ENCODE measurements around the gene CERS6.

Gene CERS6

DNA sequence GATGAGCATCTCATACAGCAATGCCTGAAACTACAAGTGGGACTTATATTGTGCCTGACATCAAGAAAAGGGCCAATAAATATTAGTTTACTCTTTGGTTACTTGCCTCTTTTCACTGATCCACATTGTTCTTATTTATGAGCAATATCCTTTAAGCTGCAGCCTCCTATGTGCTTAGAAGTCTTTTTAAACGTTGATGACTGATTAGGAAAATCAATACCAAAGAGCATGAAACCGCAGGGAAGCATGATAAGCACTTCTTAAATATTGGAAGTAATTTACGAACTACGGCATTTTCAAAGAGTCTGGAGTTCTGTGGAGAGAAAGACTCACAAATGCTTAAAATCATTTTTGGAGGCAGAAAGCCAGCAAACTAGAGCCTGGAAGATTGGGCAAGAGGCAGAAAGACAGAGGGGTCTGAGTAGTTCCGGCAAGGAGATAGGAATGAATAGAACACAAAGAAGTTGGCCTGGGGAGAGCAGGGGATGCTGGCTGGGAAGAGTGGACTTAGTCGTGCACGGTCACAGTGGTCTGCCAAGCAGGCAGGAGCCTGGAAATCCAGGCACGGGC is 223.8 kb downstream of the CERS6 start:
- DNase-seq, result no peak

GRCh38 chr2:168683996-168684395 is 227.9 kb downstream of the CERS6 start:
- no peak for DNase-seq

DNA sequence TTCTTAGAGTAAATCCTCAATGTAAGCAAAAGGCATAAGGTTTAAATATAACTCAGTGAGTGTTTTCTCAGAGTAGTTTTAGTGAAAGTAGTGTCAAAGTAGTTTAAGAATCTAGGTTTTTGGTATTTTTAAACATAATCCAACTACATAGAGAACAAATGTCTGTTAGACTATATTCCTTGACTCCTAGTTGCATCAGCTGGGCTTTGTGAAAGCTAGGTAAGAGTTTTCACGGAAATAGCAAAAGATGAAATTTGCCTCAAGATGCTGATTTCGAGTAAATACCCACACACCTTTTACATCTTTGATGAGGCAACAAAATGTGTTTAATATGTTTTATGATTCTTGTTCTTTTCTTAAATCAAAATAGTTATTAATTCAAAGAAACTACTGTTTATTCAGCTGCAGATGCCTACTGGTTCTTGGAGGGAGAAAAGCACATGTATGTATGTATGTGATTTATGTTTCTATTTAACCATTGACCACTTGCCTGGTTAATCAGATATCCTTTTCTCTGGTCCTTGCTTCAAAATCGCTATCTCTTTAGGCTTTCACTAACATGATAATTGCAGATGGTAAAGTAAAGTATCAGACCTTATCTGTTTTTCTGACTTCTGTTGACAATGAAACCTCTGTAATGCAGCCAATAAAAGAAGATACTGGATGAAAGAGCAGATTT is 229.0 kb downstream of the CERS6 start:
- no peak for DNase-seq

DNA sequence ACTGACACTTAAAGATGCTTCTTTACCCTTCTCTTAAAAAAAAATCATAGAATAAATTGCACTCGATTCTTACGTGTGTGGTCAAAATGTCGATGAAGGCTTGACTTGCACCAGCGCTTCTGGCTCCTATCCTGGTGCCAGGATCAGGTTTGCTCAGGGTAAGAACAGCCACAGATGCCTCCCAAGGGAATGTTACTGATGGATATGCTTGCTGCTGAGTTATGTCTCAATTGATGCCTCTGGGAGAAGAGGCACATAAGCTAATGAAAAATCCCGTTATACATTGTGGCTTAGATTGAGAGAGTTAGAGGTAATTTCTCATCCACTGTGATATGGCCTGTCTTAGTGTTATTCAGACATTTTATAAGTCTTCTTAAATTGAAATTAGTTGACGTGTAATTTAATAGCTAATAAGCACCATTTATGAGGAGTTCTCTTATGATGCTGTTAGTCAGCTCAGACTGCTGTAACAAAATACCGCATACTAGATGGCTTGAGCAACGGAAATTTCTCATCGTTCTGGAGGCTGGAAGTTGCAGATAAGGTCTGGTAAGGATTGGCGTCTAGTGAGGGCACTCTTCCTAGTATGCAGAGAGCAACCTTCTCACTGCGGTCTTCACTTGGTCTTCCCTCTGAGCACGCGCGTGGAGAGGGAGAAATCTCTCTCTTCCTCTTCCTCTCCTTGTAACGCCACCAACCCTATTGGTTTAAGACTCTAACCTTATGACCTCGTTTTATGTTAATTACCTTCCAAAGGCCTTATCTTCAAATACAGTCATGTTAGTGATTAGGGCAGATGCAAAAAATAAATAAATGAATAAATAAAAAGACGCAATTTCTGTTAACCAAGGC is 229.8 kb downstream of the CERS6 start:
- no peak for DNase-seq

DNA sequence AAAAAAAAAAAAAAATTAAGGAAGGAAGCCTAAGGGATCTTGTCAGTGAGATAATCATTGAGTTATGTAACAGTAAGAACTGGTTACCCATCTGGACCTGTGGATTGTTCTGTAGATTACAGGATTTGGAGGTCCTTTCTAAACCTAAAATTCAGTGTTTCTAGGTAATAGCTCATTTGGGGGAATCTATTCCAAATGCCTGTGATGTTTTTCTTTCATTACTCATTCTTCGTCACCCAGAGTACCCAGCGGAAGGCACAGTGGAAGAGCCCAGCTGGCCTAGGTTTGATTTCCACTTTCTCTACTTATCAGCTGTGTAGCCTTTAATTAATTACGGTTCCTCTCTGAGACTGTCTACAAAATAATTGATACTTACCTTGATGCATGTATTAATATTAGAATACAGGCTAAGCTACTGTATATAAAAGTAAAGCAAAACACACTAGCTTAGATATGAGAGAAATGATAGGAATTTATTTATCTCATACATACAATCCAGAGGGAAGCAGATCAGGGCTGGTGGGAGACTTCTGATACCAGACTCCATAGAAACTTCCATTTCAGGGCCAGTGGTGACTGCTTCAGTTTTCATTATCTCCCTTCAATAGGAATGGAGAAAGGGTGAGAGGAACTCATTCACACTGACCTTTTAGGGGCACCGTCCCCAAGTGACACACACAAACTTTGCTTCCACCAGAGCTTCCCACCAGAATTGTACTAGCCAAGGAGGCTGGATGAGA is 230.6 kb downstream of the CERS6 start:
- DNase-seq, result no peak

- no peak for DNase-seq
Observed at GRCh38 chr2:168687314-168687713, 231.2 kb downstream of the CERS6 start.

DNA sequence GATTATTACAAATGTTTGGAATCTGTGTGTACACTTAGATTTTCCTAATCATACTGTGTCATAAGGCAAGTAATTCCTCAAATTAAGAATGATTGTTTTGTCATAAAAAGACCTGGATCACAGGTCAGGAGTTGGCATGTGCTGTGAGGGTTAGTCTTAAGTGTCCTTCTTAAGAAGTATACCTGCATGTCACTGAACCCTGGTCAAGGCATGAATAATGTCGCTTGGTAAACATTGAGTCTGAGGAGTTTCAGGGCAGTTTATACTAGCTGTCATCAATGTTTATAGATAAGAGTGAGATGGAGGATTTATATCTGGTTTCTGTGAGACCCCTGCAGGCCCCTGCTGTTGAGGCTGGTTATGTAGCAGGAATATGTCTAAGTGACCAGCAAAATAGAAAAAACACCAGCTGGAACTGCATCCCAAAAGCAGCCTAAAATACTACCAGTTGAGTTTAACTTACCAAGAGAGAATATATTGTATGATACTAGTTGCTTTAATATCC is 234.4 kb downstream of the CERS6 start:
- DNase-seq, result no peak

DNA sequence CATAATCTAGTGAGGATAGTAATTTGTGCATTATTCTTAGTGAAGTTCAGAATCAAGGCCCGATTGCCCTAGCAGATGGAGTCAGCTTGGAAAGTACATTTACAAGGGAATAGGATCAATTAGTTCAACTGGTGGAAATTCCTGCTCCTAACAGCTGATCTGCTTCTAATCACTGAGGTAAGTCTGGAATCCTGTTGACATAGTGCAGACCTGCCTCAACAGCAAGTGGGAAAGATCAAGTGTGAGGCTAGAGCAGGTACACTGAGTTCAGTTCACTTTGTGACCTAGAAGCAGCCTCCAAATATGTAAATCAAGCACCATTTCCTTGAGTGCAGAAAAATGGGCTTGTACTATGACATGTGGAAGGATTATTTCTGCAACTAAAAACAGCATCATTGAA is 235.1 kb downstream of the CERS6 start:
- DNase-seq, result no peak

DNA sequence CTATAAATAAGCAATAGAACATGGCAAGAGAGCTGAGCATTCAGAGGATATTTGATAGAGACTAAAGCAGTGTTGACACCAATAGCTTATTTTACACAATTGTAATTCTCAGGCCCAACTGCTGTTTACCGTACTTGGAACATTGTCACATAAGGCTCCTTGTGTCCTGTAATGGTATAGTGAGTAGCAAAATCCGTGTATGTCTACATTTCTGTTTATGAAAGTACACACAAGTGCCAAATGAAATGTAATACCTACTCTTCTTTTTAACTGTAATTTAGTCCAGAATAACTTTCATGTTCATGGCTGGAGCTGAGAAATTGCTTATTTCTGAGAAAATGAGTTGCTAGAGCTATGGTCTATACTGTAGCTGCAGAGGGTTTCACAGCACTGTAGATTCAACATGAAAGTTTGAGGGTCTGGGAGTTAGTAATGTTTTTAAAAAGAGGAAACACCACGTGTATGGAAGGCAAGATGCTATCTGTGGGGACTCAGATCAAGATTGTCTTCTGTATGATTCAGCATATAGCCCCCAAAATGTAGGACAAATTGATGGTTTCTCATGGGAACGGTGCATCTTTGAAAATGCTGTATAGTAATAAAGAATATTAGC is 236.2 kb downstream of the CERS6 start:
- DNase-seq, result no peak

- no peak for DNase-seq
Observed at GRCh38 chr2:168694173-168694572, 238.1 kb downstream of the CERS6 start.

DNA sequence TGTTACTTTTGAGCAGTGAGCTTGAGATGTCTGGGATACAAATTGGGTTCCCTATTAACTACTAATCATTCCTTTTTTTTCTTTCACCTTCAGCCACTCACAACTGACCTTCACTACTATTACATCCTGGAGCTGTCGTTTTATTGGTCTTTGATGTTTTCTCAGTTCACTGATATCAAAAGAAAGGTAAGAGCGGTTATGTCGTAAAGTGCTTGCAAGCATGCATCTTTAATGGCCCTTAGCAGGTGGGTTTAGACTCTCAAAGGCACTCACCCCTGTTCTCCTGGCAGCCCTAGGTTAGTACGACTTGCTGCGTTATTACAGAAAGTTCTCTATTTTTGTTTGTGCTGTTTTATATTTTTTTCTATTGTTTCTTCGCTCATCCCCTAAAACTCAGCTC is 238.8 kb downstream of the CERS6 start:
- no peak for DNase-seq

GRCh38 chr2:168697668-168698121 is 241.6 kb downstream of the CERS6 start:
- DNase-seq, result no peak

DNA sequence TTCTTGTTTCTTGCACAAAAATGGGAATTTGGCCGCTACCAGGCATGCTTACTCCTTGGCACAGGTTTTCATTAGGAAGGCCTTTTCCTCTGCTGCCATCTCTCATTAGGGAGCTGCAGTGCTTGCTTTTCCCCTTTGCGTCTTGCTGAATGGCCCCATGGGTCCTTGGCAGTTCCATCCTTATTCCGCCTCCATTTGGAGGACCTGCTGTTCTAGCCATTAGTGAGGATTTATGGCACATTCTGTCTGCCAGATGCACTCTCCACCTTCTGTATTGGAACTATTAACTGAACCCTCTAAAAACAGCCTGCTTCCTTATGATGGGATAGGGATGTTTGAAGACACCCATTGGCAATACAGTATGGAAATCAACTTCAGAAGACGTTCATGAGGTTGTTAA is 242.9 kb downstream of the CERS6 start:
- DNase-seq, result no peak

GRCh38 chr2:168699844-168700417 is 243.9 kb downstream of the CERS6 start:
- no peak for DNase-seq

DNA sequence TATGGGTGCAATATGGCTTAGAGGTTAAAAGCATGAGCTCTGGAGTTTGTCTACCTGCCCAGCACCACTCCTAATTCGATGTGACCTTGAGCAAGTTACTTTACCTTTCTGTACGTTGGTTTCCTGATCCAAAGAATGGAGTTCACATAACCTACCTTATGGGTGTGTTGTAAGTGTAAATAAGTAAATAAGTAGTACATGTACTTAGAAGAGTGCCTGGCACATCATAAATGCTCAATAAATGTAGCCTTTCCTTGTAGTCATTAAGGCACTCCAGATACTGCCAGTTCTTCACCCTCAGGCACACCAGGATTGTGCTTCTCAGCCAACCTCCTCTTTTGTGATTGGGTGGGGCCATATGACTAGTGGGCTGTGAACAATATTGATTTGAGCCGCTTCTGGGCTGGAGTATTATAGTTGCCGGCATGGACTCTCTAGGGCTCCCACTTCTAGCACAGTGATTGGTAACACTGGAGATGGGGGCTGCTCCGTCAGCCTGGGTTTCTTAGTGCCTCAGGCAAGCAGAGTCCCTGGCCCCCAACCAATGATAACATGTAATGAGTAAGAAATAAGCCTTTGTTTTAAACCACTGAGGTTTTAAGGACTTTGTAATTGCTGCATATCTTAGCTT is 244.7 kb downstream of the CERS6 start:
- DNase-seq, result no peak

DNA sequence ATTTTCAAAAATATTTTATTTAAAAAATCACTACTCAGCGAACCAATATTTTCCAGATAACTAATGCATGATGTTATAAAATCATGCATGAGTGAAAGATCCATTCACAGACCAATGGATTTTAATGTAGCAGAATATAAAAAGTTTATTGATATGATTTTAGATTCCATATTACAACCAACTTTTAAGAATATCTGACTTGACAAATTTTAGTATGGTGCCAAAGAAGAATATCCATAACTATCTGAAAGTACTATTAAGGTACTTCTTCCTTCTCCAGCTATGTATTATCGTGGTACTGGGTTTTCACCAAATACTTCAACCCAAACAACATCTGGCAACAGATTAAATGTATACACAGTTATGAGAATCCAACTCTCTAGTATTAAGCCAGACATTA is 246.5 kb downstream of the CERS6 start:
- DNase-seq, result no peak

DNA sequence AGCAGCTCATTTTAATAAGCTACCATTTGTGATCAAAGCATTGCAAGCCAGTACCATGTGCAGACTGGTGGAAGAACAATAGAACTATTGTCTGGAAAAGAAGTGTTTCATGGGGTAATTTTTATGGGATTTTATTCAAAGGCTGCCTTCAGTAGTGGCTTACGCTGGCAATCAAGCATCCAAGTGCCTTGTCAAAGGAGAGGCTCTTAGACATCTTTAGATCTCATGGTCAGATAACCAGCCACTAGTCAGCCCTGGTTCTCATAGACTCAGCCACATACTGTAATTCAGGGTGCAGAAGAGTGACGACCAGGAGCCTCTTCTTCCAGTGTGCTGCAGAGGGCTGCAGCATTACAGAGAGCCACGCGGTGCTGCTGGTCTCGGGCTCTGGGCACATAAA is 247.9 kb downstream of the CERS6 start:
- no peak for DNase-seq

GRCh38 chr2:168705534-168706470 is 249.7 kb downstream of the CERS6 start:
- DNase-seq, result no peak

DNA sequence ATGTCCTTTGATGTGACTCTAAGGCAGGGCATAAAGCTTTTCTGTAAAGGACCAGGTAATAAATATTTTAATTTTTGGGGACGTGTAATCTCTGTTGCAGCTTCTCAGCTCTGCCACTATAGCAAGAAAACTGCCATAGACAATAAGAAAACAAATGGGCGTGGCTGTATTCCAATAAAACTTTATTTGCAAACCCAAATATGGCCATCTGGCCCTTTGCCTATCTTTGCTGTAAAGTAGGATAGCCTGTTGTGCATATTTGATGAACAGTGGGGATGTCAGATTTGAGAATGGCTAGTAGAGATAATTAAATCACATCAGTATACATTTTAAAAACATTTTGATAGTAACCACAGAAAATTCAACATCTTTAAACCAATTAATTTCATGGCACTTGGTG is 250.7 kb downstream of the CERS6 start:
- DNase-seq, result no peak

- no peak for DNase-seq
Observed at GRCh38 chr2:168708080-168708479, 252.0 kb downstream of the CERS6 start.
